NCI-H187 treated with DMSO at 0.1 percent for 48 hours (cell line): ENCODE data around the gene SLC1A2.
A peak's percentile ranks its signal among the peaks of the same experiment; 100 is the strongest.

Source experiments
- DNase-seq: peaks from one replicate; lab custom pipeline; 2025; lab: John Stamatoyannopoulos, UW

The SLC1A2 gene

GRCh38 chr11:35419184-35419829 is at the start of gene SLC1A2:
TSS of gene SLC1A2 (minus strand) at chr11:35419558. CDS start at chr11:35418966, 592 bp downstream.
- no peak for DNase-seq

GRCh38 chr11:35466058-35466457 is 46.7 kb upstream of the SLC1A2 start:
- no peak for DNase-seq

GRCh38 chr11:35464308-35464707 is 45.0 kb upstream of the SLC1A2 start:
- DNase-seq: no peak

GRCh38 chr11:35463331-35463751 is 44.0 kb upstream of the SLC1A2 start:
- DNase-seq: no peak

- DNase-seq: no peak
These were observed 42.7 kb upstream of the SLC1A2 start for GRCh38 chr11:35461917-35462538.

- no peak for DNase-seq
These were observed 40.1 kb upstream of the SLC1A2 start for GRCh38 chr11:35459489-35459888.

GRCh38 chr11:35458846-35459245 is 39.5 kb upstream of the SLC1A2 start:
- DNase-seq: no peak

GRCh38 chr11:35454362-35454761 is 35.0 kb upstream of the SLC1A2 start:
- DNase-seq: no peak

- DNase-seq: no peak
These were observed 17.4 kb upstream of the SLC1A2 start for GRCh38 chr11:35436581-35437250.

- DNase-seq: no peak
These were observed 14.2 kb upstream of the SLC1A2 start for GRCh38 chr11:35433588-35433987.

GRCh38 chr11:35432464-35432863 is 13.1 kb upstream of the SLC1A2 start:
- DNase-seq: no peak

GRCh38 chr11:35427071-35427470 is 7.7 kb upstream of the SLC1A2 start:
- DNase-seq: peak; percentile 36

- DNase-seq: no peak
These were observed 7.0 kb upstream of the SLC1A2 start for GRCh38 chr11:35426351-35426750.

GRCh38 chr11:35425603-35426212 is 6.3 kb upstream of the SLC1A2 start:
- no peak for DNase-seq

- DNase-seq: no peak
These were observed 5.0 kb upstream of the SLC1A2 start for GRCh38 chr11:35424157-35424940.

- DNase-seq: no peak
These were observed 1.0 kb upstream of the SLC1A2 start for GRCh38 chr11:35420371-35420770.

GRCh38 chr11:35419830-35420333 is 524 bp upstream of the SLC1A2 start:
- no peak for DNase-seq

GRCh38 chr11:35418282-35419183 is 825 bp downstream of the SLC1A2 start:
- no peak for DNase-seq

- DNase-seq: no peak
These were observed 3.9 kb downstream of the SLC1A2 start for GRCh38 chr11:35415487-35415886.

- no peak for DNase-seq
These were observed 4.6 kb downstream of the SLC1A2 start for GRCh38 chr11:35414776-35415175.

GRCh38 chr11:35414311-35414710 is 5.0 kb downstream of the SLC1A2 start:
- no peak for DNase-seq
